K562 (cell line): ENCODE data around the gene DENND1A. TPM values are rescaled to one million over a fixed set of nuclear protein-coding genes. Genes with fewer than 3 reads are reported as not detected.

Experiments
- ATAC-seq: fragments of 200-7000 bp; cut with Tn5 transposase; 3 replicates; pipeline ENCODE4 v1.9.1; 2020; ENCODE audit warnings: moderate library complexity
- BruUV-seq: library from RNA; stranded (reverse); fragments of 400-500 nt; replicated peaks from 2 replicates; lab custom pipeline; 2021; lab: Mats Ljungman, UMichigan
- CTCF ChIA-PET: fragments of 300-600 bp; formaldehyde crosslinking; extraction: SDS; loops from one replicate; lab custom pipeline; 2021; ENCODE audit warnings: low intra/inter-chr PET ratio; lab: Yijun Ruan, JAX
- POLR2A ChIA-PET: fragments of 300-600, 350-650 bp; sonication (Branson Sonifier 250); formaldehyde crosslinking; extraction: SDS; loops from one replicate; lab custom pipeline; 2021; ENCODE audit warnings: antibody characterized with exemption, inconsistent platforms; lab: Yijun Ruan, JAX
- DNase-seq, 4 experiments: peaks; one replicate each; pipeline versions ENCODE4 v3.0.0 to v3.0.0-alpha.2; 2011 to 2018; ENCODE audit warnings: low spot score in 3 of 4, mixed read lengths in 3 of 4; ENCODE audit errors: extremely low read depth in 1 of 4
- FAIRE-seq: peaks from 2 replicates; lab custom pipeline; 2011; peaks lifted over from hg19 to GRCh38; lab: Jason Lieb, UNC
- H2AFZ ChIP-seq: 2 replicates; pipeline ENCODE4 v1.6.0; 2011; ENCODE audit warnings: low read depth, low read length, control low read depth, inconsistent platforms
- H3K27ac ChIP-seq: fragments of 200-600 bp; 3 replicates; pipeline ENCODE4 v1.8.0; 2011; ENCODE audit warnings: low read depth, mild to moderate bottlenecking, control low read depth, inconsistent platforms, low read length, moderate library complexity, mixed read lengths; ENCODE audit errors: extremely low read depth
- H3K27me3 ChIP-seq, 2 experiments: fragments of 300-600 bp in 1 of 2; 2 replicates in 1 of 2; 3 replicates in 1 of 2; pipeline versions ENCODE4 v1.6.0 to v1.8.0; 2011; ENCODE audit warnings: inconsistent platforms in 2 of 2, low read length in 2 of 2, mild to moderate bottlenecking in 1 of 2, mixed read lengths in 1 of 2, moderate library complexity in 1 of 2; ENCODE audit not compliant: control insufficient read depth in 2 of 2, insufficient read depth in 2 of 2
- H3K36me3 ChIP-seq: fragments of 300-600 bp; 3 replicates; pipeline ENCODE4 v1.8.0; 2011; ENCODE audit warnings: mild to moderate bottlenecking, low read length, inconsistent platforms; ENCODE audit not compliant: control insufficient read depth, insufficient read depth
- H3K4me1 ChIP-seq, 2 experiments: fragments of 200-600 bp in 1 of 2; replicated peaks in 1 of 2; 2 replicates in 1 of 2; 3 replicates in 1 of 2; pipeline versions ENCODE4 v1.5.1 to v1.8.0; 2011; ENCODE audit warnings: inconsistent platforms in 2 of 2, low read length in 2 of 2, mild to moderate bottlenecking in 1 of 2, mixed read lengths in 1 of 2, moderate library complexity in 1 of 2; ENCODE audit not compliant: control insufficient read depth in 2 of 2, insufficient read depth in 2 of 2
- H3K4me2 ChIP-seq: 2 replicates; pipeline ENCODE4 v1.6.1; 2011; ENCODE audit warnings: low read length, control low read depth, inconsistent platforms, mixed read lengths; ENCODE audit not compliant: insufficient read depth
- H3K4me3 ChIP-seq: fragments of 200-600 bp; sonication (generic), shearing (Covaris generic); 2 replicates; pipeline ENCODE4 v1.5.1; 2016; ENCODE audit warnings: control low read depth, inconsistent platforms
- H3K79me2 ChIP-seq: fragments of 200-600 bp; 3 replicates; pipeline ENCODE4 v1.8.0; 2011; ENCODE audit warnings: low read length, inconsistent platforms; ENCODE audit not compliant: control insufficient read depth, insufficient read depth
- H3K9ac ChIP-seq, 2 experiments: 2 replicates each; pipeline versions ENCODE4 v1.6.0 to v1.6.1; 2011; ENCODE audit warnings: low read depth in 2 of 2, low read length in 2 of 2, control low read depth in 1 of 2, inconsistent platforms in 1 of 2, mild to moderate bottlenecking in 1 of 2, mixed read lengths in 1 of 2; ENCODE audit not compliant: insufficient read depth in 1 of 2
- H3K9me1 ChIP-seq: one replicate; pipeline ENCODE4 v1.6.0; 2011; ENCODE audit warnings: inconsistent platforms, mild to moderate bottlenecking, low read length, moderate library complexity; ENCODE audit not compliant: control insufficient read depth, insufficient read depth
- H3K9me3 ChIP-seq: replicated peaks from 2 replicates; pipeline ENCODE4 v1.5.1; 2011; ENCODE audit warnings: low read depth, low read length, inconsistent platforms; ENCODE audit not compliant: control insufficient read depth, insufficient read depth
- H4K20me1 ChIP-seq: replicated peaks from 2 replicates; pipeline ENCODE4 v1.6.1; 2011; ENCODE audit warnings: low read length, inconsistent platforms, mixed read lengths; ENCODE audit not compliant: control insufficient read depth, insufficient read depth
- RBM17 ChIP-seq: fragments of 200-400 bp; formaldehyde crosslinking; IDR thresholded peaks from 2 replicates; pipeline ENCODE4 v1.6.1; 2017; ENCODE audit warnings: low read depth, mild to moderate bottlenecking, low read length, borderline replicate concordance
- WGBS: fragments of 100-300 bp; shearing (Covaris generic); methylation state at CpG from one replicate; pipeline ENCODE4 v1.1.6; 2016; ENCODE audit warnings: low coverage, mixed read lengths; ENCODE audit not compliant: insufficient coverage; ENCODE audit errors: missing lambda C conversion rate; 5-methylcytosine and 5-hydroxymethylcytosine counted together
- in situ Hi-C: fragments of 300-500 bp; cut with MboI; formaldehyde crosslinking; loops from 4 replicates; pipeline ENCODE4 v1.15.0; 2018; ENCODE audit warnings: inconsistent platforms, mixed read lengths
- intact Hi-C: fragments of 100-400 bp; cut with micrococcal nuclease; formaldehyde crosslinking; loops from 2 replicates; pipeline ENCODE4 v1.14.2; 2022
- polyA plus RNA-seq, 8 experiments: library from polyadenylated mRNA; depleted of rRNA in 4 of 8; stranded (reverse) in 5 of 8; unstranded in 3 of 8; fragments of >200 nt; fragmentation: Nextera tagmentation in 2 of 8; fragmentation: Illumina TruSeq in 1 of 8; extraction: Ambion mirVana in 2 of 8; extraction: Trizol in 1 of 8; gene quantifications; 2 replicates each; pipeline versions ENCODE4 v1.2.1 to v1.2.3, GENCODE V29; 2011 to 2014; ENCODE audit warnings: inconsistent platforms in 1 of 8, missing spikeins in 1 of 8
- total RNA-seq, 7 experiments: library from RNA; depleted of rRNA in 6 of 7; stranded (reverse); fragments of >200 nt in 6 of 7; fragmentation: Illumina TruSeq in 2 of 7; extraction: Trizol in 2 of 7; gene quantifications; 2 replicates each; pipeline versions ENCODE4 v1.2.1 to v1.2.3, GENCODE V29; 2011 to 2021; ENCODE audit warnings: low replicate concordance in 1 of 7
- TF ChIP-seq, protein P1 (sequence below): fragments of 450-650 bp; formaldehyde crosslinking; IDR thresholded peaks from 2 replicates; pipeline ENCODE4 v1.4.0; 2020; ENCODE audit warnings: mild to moderate bottlenecking, mixed read lengths
- TF ChIP-seq, protein P2 (sequence below): fragments of 250-450 bp; sonication (Bioruptor Pico); IDR thresholded peaks from 2 replicates; pipeline ENCODE4 v1.5.0; 2021; ENCODE audit warnings: mild to moderate bottlenecking, moderate library complexity

The DENND1A gene
- total and polyA plus RNA-seq, 9 of the 15 experiments (the other 6 are each of a cell fraction or from before 2014, with no cell fraction given): 7.6 to 29.5 (median 15.7) TPM

DNA sequence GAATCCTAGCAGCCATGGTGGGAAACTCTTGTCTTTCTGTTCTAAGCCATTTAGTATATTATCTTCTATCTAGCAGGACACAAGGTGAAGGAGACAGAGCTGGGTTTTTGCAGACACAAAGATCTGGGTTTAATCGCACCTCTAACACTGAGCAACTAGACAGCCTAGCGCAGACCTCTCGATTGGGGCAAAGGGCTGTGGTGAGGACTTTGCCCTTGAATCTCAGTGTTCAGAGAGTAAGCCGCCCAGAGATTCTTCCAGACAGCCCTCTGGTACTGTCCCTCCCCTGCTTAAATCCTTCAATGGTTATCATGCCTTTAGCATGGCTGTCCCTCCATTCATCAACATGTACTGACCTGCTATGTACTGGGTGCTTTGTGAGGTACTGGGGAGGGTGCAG lies 445.8 kb downstream of the DENND1A start:
- no peaks in the 10 kb centered on the region for H3K36me3 ChIP-seq
- FAIRE-seq (no peak), DNase-seq (no peak), ATAC-seq (no peak)
- no peak overlapping the region for H3K4me2 ChIP-seq
- ChIA-PET POLR2A (interaction anchor here (0.6 to 1.2 kb wide), 2 partner anchors 10 to 532 kb away, joined by 3 to 4 read pairs; no protein-coding TSS in a partner anchor), CTCF (no interaction called here)
- no peak overlapping the region for H3K9ac ChIP-seq
- no peaks in the 10 kb centered on the region for H3K79me2 ChIP-seq
- H2AFZ ChIP-seq: no peak overlapping the region
- WGBS: 51% methylated on average over 4 of the region's 4 CpGs
- in situ Hi-C loops: no loop called here
- no peak overlapping the region for H3K4me3 ChIP-seq
- no peak overlapping the region for H3K27ac ChIP-seq
- H3K9me1 ChIP-seq: no peaks in the 10 kb centered on the region
- H4K20me1 ChIP-seq: 0 out of 2 replicates have a peak, but pooled peaks cover 4% of the 10 kb centered on the region
- H3K27me3 ChIP-seq: no peaks in the 10 kb centered on the region
- TF ChIP-seq, protein P1, sequence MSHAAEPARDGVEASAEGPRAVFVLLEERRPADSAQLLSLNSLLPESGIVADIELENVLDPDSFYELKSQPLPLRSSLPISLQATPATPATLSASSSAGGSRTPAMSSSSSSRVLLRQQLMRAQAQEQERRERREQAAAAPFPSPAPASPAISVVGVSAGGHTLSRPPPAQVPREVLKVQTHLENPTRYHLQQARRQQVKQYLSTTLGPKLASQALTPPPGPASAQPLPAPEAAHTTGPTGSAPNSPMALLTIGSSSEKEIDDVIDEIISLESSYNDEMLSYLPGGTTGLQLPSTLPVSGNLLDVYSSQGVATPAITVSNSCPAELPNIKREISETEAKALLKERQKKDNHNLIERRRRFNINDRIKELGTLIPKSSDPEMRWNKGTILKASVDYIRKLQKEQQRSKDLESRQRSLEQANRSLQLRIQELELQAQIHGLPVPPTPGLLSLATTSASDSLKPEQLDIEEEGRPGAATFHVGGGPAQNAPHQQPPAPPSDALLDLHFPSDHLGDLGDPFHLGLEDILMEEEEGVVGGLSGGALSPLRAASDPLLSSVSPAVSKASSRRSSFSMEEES (CRISPR knock-in tag): no peak
- TF ChIP-seq RBM17: no peak
- TF ChIP-seq, protein P2, sequence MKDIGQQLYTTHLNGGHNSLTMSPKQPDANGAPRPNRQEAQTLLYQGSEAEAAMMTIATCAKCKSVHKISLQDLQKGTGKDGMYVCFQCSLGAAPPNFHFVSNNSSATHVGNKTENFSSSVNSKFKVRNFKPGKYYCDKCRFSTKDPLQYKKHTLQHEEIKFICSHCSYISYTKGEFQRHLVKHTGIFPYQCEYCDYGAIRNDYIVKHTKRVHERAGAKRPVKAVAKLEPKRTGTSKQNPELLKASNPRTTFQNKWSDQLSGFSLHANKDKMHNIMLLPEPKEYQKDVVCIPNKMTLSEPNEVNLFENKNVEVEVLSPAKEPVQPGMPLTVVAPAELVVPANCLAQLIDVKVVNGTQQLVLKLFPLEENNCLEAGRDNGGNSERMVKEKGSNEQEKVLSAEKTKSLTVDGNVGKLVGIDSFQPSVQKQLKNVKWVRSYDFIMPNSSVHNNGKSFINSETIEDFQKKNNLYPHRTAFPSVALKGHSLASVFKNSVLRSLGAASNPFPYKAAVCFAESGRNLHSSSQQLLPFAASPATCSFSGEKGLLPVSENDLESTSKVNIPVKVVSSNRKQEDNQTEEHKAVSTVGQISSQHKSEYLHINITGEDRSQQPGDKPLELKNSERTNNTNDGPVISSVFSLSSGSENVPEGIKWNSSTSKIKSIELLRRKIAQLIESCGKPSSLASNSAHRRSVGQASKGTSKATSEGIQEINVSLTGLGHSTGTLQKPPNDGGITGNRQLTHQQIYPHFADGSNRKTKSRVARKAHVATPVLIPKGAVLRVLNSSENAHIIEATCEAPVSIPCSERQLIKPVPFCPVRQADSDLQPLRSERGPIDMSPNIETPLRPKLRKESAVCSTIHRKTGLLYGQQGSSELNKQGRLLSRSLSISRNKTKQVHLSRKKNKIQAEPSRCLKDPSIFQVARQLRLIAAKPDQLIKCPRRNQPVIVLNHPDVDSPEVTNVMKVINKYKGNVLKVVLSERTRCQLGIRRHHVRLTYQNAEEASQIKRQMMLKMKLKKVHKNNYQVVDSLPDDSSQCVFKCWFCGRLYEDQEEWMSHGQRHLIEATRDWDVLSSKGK (CRISPR knock-in tag): no peak
- TF ChIP-seq, all 486 proteins: peak for 0
- intact Hi-C loops: no loop called here
- Histone ChIP-seq H3K4me1 (peaks cover 0 to 2% of the 10 kb centered on the region in 2 experiments; a peak in 1 of 5 replicates), H3K9me3 (no peaks in the 10 kb centered on the region)
- BruUV-seq: no TSS peak
